Activated naive CD8-positive, alpha-beta T cell treated with anti-CD3 and anti-CD28 coated beads, Interleukin-2, amount 10 ng/mL, durations not matched to agents 7 days and 5 days (primary cell): ENCODE results near the gene C14orf132. TPM values are rescaled to one million over a fixed set of nuclear protein-coding genes. Genes with fewer than 3 reads are reported as not detected.

Source experiments
- ATAC-seq: fragments of 150-1000 bp; cut with Tn5 transposase; one replicate; pipeline ENCODE4 v1.10.0; 2021; ENCODE audit warnings: low read depth, moderate library complexity
- POLR2A ChIA-PET: fragments of 350-600 bp; sonication (Branson Sonifier 250); formaldehyde crosslinking; loops from one replicate; lab custom pipeline; 2021; ENCODE audit warnings: antibody characterized with exemption; lab: Charles Lee
- DNase-seq: peaks from one replicate; pipeline ENCODE4 v3.0.0; 2021
- H3K27ac Mint-ChIP-seq: one replicate; pipeline ENCODE4 v1.8.0; 2022; ENCODE audit warnings: mild to moderate bottlenecking, mixed read lengths
- H3K27me3 Mint-ChIP-seq: one replicate; pipeline ENCODE4 v1.8.0; 2022; ENCODE audit warnings: mild to moderate bottlenecking, moderate library complexity, mixed read lengths
- H3K36me3 Mint-ChIP-seq: one replicate; pipeline ENCODE4 v1.8.0; 2021; ENCODE audit warnings: mild to moderate bottlenecking, mixed read lengths
- H3K4me1 Mint-ChIP-seq: one replicate; pipeline ENCODE4 v1.8.0; 2021; ENCODE audit warnings: mixed read lengths
- H3K4me3 Mint-ChIP-seq: one replicate; pipeline ENCODE4 v1.8.0; 2022; ENCODE audit warnings: mild to moderate bottlenecking, moderate library complexity, mixed read lengths
- H3K9me3 Mint-ChIP-seq: one replicate; pipeline ENCODE4 v1.8.0; 2021; ENCODE audit warnings: mixed read lengths
- total RNA-seq, 2 experiments: library from RNA; stranded (reverse); gene quantifications; one replicate each; pipeline ENCODE4 v1.2.3, GENCODE V29; 2021

The C14orf132 gene
- total RNA-seq, 2 experiments from 2014 or later: 1.7 to 2.1 TPM

DNA sequence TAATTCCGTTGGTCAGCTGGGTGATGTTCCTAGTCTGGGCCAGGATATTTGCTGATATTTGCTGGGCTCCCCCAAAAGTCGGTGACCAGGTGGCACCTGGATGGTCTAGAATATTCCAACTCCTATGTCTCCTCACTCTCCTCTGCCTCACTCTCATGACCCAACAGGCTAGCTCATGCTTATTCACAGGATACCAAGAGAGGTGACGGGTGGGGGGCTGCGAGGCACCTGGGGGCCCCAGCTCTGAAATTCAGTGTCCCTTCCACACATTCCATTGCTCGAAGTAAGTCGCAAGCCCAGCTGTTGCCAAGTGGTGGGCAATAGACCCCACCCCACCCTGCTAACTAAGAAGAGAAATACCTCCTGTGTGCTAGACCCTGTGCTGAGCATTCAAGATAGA is 67.7 kb downstream of the C14orf132 start:
- ATAC-seq: no peak
- Mint-ChIP-seq H3K27me3 (no peaks in the 10 kb centered on the region), H3K4me1 (no peaks in the 10 kb centered on the region), H3K9me3 (no peaks in the 10 kb centered on the region), H3K27ac (no peak overlapping the region), H3K36me3 (no peaks in the 10 kb centered on the region), H3K4me3 (no peak overlapping the region)
- POLR2A ChIA-PET: no interaction called here
- DNase-seq: no peak

DNA sequence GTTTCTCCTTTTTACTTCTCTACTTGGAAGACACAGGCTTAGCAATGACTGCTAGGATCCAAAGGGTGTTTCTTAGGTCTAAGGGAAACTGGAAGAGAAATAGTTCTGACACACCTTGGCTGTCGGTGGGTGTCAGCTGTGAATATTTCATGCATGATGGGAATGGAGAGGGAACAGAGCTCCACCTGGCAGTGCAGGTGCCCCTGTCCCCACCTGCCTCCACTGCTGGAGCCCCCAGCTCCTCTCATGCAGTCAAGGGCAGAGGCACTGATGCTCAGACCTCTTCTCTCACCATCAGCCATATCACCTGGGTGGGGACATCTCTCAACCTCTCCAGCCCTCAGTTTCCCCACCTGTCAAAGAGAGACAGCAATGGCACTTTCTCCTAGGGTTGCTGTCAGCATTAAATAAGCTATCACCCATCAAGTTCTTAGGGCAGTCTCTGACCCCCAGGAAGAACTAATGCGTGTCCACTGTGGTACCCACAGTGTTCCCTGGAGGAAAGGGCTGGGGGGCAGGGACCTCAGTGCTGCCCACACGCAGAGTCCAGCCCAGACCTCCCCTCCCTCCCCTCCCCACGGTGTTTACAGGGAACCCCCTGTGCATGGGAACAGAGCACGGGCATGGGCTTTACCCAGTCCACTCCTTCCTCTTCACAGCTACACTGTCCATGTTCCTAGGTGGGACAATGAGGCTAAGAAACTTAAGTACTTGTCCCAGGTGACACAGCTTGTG is 69.1 kb downstream of the C14orf132 start:
- H3K4me1 Mint-ChIP-seq: no peaks in the 10 kb centered on the region
- H3K27ac Mint-ChIP-seq: no peak overlapping the region
- no peaks in the 10 kb centered on the region for H3K9me3 Mint-ChIP-seq
- no peaks in the 10 kb centered on the region for H3K36me3 Mint-ChIP-seq
- ATAC-seq (no peak), DNase-seq (no peak)
- no peak overlapping the region for H3K4me3 Mint-ChIP-seq
- H3K27me3 Mint-ChIP-seq: no peaks in the 10 kb centered on the region
- POLR2A ChIA-PET: no interaction called here

DNA sequence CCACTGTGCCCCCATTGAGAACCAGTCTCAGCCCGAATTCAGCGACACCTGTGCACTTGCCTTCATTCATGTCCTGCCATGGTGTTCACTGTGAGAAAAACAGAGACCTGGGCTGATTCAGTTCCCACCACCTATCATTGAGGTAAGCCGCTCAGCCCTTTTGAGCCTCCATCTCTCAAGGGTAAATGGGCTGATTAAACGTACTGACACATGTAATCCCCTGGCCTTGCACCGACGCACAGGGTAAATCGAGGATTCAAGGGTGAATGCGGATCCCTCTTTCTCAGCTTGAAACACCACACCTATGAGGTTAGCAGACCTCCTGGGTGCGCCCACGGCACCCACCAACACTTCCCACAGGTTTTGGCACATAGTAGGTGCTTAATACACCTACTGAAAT is 69.7 kb downstream of the C14orf132 start:
- Mint-ChIP-seq H3K36me3 (no peaks in the 10 kb centered on the region), H3K27ac (no peak overlapping the region), H3K9me3 (no peaks in the 10 kb centered on the region), H3K27me3 (no peaks in the 10 kb centered on the region), H3K4me1 (no peaks in the 10 kb centered on the region), H3K4me3 (no peak overlapping the region)
- no peak for ATAC-seq
- DNase-seq: no peak
- POLR2A ChIA-PET: no interaction called here

DNA sequence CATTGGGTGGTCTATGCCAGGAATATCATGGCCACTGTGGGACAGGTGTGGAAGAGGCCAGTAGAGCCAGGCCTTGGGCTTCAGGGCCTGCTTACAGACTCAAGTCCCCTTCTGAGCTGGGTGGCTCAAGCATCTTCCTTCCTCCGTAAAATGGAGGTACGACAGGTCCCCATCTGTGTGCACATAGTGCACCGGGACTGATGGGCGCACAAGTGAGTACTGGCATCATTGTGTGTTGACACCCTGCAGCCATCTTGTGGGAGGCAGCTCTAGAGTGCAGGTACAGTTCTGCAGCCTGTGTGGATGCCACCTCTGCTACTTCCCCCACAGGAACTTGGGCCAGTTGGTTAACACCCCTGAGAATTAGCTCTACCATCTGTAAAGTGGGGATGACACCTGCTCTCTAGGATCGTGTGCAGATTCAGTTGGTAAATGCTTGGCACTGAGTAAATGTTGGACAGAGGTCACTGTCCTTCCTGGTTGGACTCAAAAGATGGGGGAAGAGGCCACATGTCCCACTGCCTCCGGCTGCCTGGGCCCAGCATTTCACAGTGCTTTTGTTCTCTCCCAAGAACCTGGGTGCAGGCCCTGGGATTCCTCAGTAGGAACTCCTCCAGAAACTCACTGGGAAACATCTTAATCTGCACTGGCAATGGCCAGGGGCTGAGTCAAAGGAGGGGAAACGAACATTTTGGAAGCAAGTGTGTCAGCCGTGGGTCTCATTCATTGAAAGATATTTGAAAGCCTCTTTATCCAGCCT is 70.6 kb downstream of the C14orf132 start:
- peaks cover 6% of the 10 kb centered on the region for H3K27me3 Mint-ChIP-seq
- POLR2A ChIA-PET: no interaction called here
- ATAC-seq: no peak
- no peak overlapping the region for H3K4me3 Mint-ChIP-seq
- DNase-seq: no peak
- H3K4me1 Mint-ChIP-seq: no peaks in the 10 kb centered on the region
- peaks cover 6% of the 10 kb centered on the region for H3K9me3 Mint-ChIP-seq
- no peak overlapping the region for H3K27ac Mint-ChIP-seq
- H3K36me3 Mint-ChIP-seq: no peaks in the 10 kb centered on the region

DNA sequence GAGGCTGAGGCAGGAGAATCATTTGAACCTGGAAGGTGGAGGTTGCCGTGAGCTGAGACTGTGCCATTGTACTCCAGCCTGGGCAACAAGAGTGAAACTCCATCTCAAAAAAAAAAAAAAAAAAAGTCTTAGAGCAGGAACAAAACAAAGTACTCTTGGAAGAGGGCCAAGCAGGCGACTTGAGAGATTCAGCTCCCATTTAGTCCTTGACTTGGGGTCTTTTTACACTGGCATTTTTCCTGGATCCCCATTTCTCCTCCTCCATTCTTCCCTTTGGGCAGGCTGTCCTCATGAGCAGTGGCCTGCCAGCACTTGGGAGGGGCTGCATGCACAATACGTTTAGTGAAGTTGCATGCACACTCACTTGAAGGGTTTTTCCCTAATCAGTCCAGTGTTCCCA is 72.9 kb downstream of the C14orf132 start:
- POLR2A ChIA-PET: no interaction called here
- Mint-ChIP-seq H3K36me3 (no peaks in the 10 kb centered on the region), H3K27me3 (peaks cover 6% of the 10 kb centered on the region)

DNA sequence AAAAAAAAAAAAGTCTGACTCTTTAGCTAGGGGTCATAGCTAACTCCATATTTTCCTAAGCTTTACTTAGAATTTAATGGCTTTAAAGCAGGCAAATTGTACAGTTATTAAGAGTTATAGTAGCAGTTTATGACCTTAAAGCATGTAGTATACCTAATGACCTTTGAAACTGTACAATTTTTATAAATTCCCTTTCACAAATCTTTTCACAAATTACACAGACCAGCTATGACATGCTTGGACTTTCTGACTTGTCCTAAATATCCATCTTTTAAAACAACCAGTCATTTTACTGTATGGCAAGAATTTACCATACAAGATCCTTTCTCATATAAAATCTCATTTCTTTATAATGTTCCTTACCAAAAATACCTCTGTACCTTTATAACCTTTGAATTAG is 74.8 kb downstream of the C14orf132 start:
- no peak for DNase-seq
- H3K9me3 Mint-ChIP-seq: peaks cover 6% of the 10 kb centered on the region
- no peak overlapping the region for H3K4me3 Mint-ChIP-seq
- POLR2A ChIA-PET: no interaction called here
- no peaks in the 10 kb centered on the region for H3K4me1 Mint-ChIP-seq
- H3K36me3 Mint-ChIP-seq: no peaks in the 10 kb centered on the region
- peaks cover 6% of the 10 kb centered on the region for H3K27me3 Mint-ChIP-seq
- no peak overlapping the region for H3K27ac Mint-ChIP-seq
- no peak for ATAC-seq

More for the DNA sequence above, 72.9 kb downstream of the C14orf132 start:
- DNase-seq (no peak), ATAC-seq (no peak)
- Mint-ChIP-seq H3K4me3 (no peak overlapping the region), H3K4me1 (no peaks in the 10 kb centered on the region), H3K9me3 (peaks cover 6% of the 10 kb centered on the region), H3K27ac (no peak overlapping the region)

DNA sequence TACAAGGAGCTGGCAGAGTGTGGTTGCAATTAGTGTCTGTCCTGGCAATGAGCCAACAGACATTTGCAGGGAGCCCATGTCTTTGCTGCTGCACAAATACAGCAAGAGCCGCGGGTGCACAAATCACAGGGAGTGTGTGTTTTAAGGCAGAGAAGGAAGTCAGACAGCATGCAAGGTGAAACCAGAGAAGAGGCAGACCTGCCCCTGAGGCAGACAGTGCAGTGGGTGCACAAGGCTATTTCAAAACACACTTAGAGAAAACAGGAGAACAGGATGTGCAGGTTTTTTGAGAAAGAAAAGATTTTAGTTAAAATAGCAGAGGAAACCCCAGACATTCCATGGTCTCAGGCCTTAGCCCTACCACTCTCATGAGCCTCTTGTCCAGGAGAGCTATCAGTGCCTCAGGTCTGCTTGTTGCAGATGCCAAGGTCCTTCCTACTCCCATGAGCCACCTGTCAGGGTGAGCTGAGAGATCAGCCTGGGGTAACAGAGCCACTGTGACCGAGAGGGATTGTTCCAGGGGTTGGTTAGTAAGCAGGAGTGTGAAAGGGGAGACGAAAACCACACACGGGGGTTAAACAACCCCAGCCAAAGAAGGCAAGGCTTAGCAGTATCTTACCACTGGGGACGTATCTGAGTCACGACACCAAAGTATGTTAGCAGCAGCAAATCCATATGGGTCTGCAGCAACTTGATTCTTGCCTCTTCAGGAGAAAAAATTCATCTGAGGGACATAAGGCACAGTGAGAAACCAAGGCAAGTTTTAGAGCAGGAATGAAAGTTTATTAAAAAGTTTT is 78.1 kb downstream of the C14orf132 start:
- ATAC-seq (no peak), DNase-seq (no peak)
- H3K27ac Mint-ChIP-seq: no peak overlapping the region
- H3K4me3 Mint-ChIP-seq: no peak overlapping the region
- H3K27me3 Mint-ChIP-seq: peaks cover 6% of the 10 kb centered on the region
- no peaks in the 10 kb centered on the region for H3K4me1 Mint-ChIP-seq
- POLR2A ChIA-PET: no interaction called here
- peaks cover 6% of the 10 kb centered on the region for H3K9me3 Mint-ChIP-seq
- no peaks in the 10 kb centered on the region for H3K36me3 Mint-ChIP-seq

DNA sequence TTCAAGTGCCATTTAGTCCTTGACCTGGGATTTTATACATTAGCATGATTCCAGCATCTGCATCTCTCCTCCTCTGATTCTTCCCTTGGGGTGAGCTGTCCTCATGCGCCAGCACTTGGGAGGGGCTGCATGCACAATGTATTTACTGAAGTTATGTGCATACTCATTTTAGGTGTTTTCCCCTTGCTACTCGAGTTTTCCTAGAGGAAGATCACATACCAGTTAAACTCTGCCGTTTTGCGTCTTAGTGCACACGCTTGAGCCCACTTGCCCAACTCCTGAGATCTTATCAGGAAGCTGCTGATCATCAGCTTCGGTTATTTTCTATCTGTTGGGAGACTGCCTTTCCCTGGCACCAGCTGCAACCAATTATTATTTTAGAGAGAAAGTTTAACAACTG is 78.8 kb downstream of the C14orf132 start:
- Mint-ChIP-seq H3K27me3 (peaks cover 6% of the 10 kb centered on the region), H3K27ac (no peak overlapping the region), H3K9me3 (peaks cover 6% of the 10 kb centered on the region), H3K4me3 (no peak overlapping the region), H3K4me1 (no peaks in the 10 kb centered on the region), H3K36me3 (no peaks in the 10 kb centered on the region)
- POLR2A ChIA-PET: no interaction called here
- ATAC-seq (no peak), DNase-seq (no peak)

DNA sequence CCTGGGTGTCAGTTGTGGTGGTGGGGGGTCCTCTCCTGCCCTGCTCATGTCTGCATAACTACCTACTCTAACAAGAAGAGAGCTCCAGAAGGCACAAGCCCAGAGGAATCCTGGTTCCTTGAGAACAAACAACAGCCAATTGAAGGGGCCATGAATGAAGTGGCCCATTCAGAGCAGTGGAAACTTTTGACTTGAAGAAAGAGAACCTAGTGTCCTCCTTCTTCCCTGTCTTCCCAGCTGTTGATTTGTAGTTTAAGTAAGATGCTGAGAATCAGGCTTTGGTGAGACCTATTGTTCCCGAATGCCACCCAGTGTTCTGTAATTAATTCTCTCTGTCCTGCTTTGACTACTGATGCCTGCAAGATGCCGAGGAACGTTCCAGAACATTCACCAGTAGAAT is 79.2 kb downstream of the C14orf132 start:
- DNase-seq (no peak), ATAC-seq (no peak)
- POLR2A ChIA-PET: no interaction called here
- Mint-ChIP-seq H3K4me1 (peaks cover 2% of the 10 kb centered on the region), H3K4me3 (no peak overlapping the region), H3K27ac (no peak overlapping the region), H3K36me3 (no peaks in the 10 kb centered on the region), H3K27me3 (peaks cover 6% of the 10 kb centered on the region), H3K9me3 (peaks cover 6% of the 10 kb centered on the region)

DNA sequence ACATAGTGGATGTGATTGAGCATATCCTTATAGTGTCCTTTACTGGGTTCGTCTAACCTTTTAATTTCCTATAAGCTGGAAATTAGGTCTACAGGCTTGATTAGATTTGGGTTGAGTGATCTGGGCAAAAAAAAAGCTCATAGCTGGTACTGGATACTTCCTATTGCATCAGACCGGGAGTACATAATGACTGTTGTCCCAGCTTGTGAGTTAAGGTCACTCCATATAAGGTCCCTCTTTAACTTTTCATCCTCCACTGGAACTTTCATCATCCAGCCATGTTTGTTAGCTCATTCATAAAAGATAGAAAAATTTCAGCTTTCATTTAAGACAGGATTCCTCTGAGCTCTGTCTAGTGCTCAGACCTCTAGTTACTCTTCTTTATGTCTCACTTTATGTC is 80.8 kb downstream of the C14orf132 start:
- ATAC-seq: no peak
- DNase-seq: no peak
- Mint-ChIP-seq H3K36me3 (no peaks in the 10 kb centered on the region), H3K9me3 (no peaks in the 10 kb centered on the region), H3K4me3 (no peak overlapping the region), H3K27ac (no peak overlapping the region), H3K4me1 (peaks cover 2% of the 10 kb centered on the region), H3K27me3 (peaks cover 3% of the 10 kb centered on the region)
- POLR2A ChIA-PET: no interaction called here

DNA sequence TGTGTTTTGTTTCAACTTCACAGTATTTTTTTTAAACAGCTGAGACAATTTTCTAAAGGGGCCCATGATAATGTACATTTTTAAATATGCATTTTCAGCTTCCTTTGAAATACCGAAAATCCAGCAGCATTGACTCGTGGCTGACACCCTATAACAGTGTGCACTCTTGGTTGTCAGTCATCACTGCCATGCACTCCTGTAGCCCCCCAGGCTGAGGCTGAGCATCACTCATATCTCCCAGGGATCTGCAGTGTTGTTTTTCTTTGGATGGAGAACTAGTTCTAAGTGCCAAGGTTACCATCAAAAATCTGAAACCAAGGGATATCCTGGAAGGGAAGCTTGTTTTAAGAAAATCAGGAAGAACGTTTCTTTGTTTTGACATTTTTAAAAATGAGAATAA is 81.2 kb downstream of the C14orf132 start:
- Mint-ChIP-seq H3K9me3 (no peaks in the 10 kb centered on the region), H3K4me1 (peaks cover 2% of the 10 kb centered on the region), H3K36me3 (no peaks in the 10 kb centered on the region), H3K27me3 (peaks cover 3% of the 10 kb centered on the region), H3K27ac (no peak overlapping the region), H3K4me3 (no peak overlapping the region)
- ATAC-seq (no peak), DNase-seq (no peak)
- POLR2A ChIA-PET: no interaction called here

DNA sequence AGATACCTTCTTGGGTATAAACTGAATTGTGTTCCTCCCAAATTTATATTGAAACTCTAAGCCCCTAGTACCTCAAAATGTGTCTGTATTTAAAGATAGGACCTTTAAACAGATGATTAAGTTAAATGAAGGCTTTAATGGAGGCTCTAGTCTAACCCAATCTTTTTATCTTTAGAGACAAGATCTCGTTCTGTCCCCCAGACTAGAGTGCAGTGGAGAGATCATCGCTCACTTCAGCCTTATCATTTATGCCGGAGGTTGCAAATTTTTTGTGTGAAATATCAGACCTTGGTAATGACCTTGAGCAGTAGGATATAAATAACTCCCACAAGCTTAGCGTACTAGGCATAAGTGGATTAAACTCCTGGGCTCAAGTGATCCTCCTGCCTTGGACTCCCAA is 81.8 kb downstream of the C14orf132 start:
- no peak overlapping the region for H3K4me3 Mint-ChIP-seq
- ATAC-seq (no peak), DNase-seq (no peak)
- peaks cover 3% of the 10 kb centered on the region for H3K27me3 Mint-ChIP-seq
- no peak overlapping the region for H3K27ac Mint-ChIP-seq
- no peaks in the 10 kb centered on the region for H3K9me3 Mint-ChIP-seq
- peaks cover 5% of the 10 kb centered on the region for H3K4me1 Mint-ChIP-seq
- no peaks in the 10 kb centered on the region for H3K36me3 Mint-ChIP-seq
- POLR2A ChIA-PET: no interaction called here

DNA sequence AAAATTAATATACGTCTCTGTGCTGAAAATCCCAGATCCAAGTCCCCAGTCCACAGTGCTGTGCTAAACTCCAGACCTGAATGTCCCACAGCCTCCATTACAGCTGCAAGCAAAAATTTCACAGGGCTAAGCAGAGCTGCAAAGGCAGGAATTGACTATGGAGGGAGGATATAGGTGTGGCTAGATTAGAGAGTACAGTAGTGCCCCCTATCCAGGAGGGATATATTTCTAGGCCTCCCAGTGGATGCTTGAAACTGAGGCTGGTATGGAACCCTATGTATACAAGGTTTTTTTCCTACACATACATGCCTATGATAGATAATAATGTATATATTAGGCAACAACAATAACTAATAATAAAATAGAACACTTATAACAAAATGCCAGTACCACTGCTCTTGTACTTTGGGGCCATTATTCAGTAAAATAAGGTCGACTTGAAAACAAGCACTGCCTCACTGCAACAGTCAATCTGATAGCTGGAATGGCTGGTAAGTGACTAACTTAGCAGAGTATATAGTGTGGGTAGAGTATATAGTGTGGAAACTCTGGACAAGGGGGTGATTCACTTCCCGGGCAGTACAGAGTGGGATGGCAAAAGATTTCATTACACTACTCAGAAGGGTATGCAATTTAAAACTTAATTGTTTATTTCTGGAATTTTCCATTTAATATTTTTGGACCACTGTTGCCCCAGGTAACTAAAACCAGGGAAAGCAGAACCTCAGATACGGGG is 82.7 kb downstream of the C14orf132 start:
- no peak for DNase-seq
- peaks cover 3% of the 10 kb centered on the region for H3K27me3 Mint-ChIP-seq
- POLR2A ChIA-PET: no interaction called here
- H3K27ac Mint-ChIP-seq: no peak overlapping the region
- no peak for ATAC-seq
- H3K4me1 Mint-ChIP-seq: peaks cover 11% of the 10 kb centered on the region
- no peaks in the 10 kb centered on the region for H3K36me3 Mint-ChIP-seq
- H3K4me3 Mint-ChIP-seq: no peak overlapping the region
- H3K9me3 Mint-ChIP-seq: no peaks in the 10 kb centered on the region
